ENCODE data around the gene SLC1A7.

GRCh38 chr1:53038566-53038965 is 103.9 kb downstream of the SLC1A7 start:
- TF ChIP-seq CTCF (conservative IDR thresholded peaks at IDR 0.05; ENCODE audit: low read length) (no peak), EZH2phosphoT487 (IDR thresholded peaks at IDR 0.05; ENCODE audit: borderline replicate concordance) (no peak)
